HG02943 (cell line): ENCODE results near the gene GNG8.

Experiments used
- ATAC-seq: cut with Tn5 transposase; IDR thresholded peaks from one replicate; pipeline ENCODE4 v1.9.1; 2021; ENCODE audit warnings: mild to moderate bottlenecking, low read depth, moderate library complexity; ENCODE audit not compliant: unreplicated experiment

Gene GNG8

GRCh38 chr19:46621191-46622117, 14.5 kb downstream of the GNG8 start:
- no peak for ATAC-seq

GRCh38 chr19:46620716-46621115, 15.3 kb downstream of the GNG8 start:
- ATAC-seq: no peak

GRCh38 chr19:46620267-46620666, 15.7 kb downstream of the GNG8 start:
- ATAC-seq: no peak

GRCh38 chr19:46618670-46619231, 17.3 kb downstream of the GNG8 start:
- no peak for ATAC-seq

GRCh38 chr19:46617601-46618000, 18.4 kb downstream of the GNG8 start:
- no peak for ATAC-seq

GRCh38 chr19:46616631-46617322, 19.2 kb downstream of the GNG8 start:
- no peak for ATAC-seq

GRCh38 chr19:46615966-46616365, 20.0 kb downstream of the GNG8 start:
- ATAC-seq: no peak

GRCh38 chr19:46614114-46614722, 21.8 kb downstream of the GNG8 start:
- no peak for ATAC-seq

- no peak for ATAC-seq
These were observed 22.5 kb downstream of the GNG8 start for GRCh38 chr19:46613525-46613924.

- no peak for ATAC-seq
These were observed 24.2 kb downstream of the GNG8 start for GRCh38 chr19:46611776-46612175.

GRCh38 chr19:46610851-46611770, 24.9 kb downstream of the GNG8 start:
- ATAC-seq: no peak

- ATAC-seq: no peak
These were observed 25.6 kb downstream of the GNG8 start for GRCh38 chr19:46610413-46610775.

- ATAC-seq: no peak
These were observed 26.2 kb downstream of the GNG8 start for GRCh38 chr19:46609511-46610412.

- ATAC-seq: no peak
These were observed 27.2 kb downstream of the GNG8 start for GRCh38 chr19:46608581-46609345.

GRCh38 chr19:46608178-46608577, 27.8 kb downstream of the GNG8 start:
- ATAC-seq: no peak

- ATAC-seq: no peak
These were observed 28.6 kb downstream of the GNG8 start for GRCh38 chr19:46607448-46607841.

GRCh38 chr19:46606681-46607447, 29.1 kb downstream of the GNG8 start:
- no peak for ATAC-seq

GRCh38 chr19:46606019-46606418, 30.0 kb downstream of the GNG8 start:
- ATAC-seq: no peak
